H9 (cell line): Measurements from ENCODE around the gene TPD52L1. TPM values are rescaled to one million over a fixed set of nuclear protein-coding genes. Genes with fewer than 3 reads are reported as not detected.

Source experiments
- DNase-seq: peaks from one replicate; pipeline ENCODE4 v3.0.0-alpha.2; 2017
- H2AFZ ChIP-seq: one replicate; pipeline ENCODE4 v1.6.1; 2013; ENCODE audit warnings: mild to moderate bottlenecking, low read length, control low read depth, moderate library complexity
- H2AK5ac ChIP-seq: 2 replicates; pipeline ENCODE4 v1.6.1; 2013; ENCODE audit warnings: low read length, control low read depth, mixed read lengths; ENCODE audit not compliant: insufficient read length
- H2BK120ac ChIP-seq: one replicate; pipeline ENCODE4 v1.6.1; 2013; ENCODE audit warnings: low read depth, mild to moderate bottlenecking, low read length, control low read depth, inconsistent platforms; ENCODE audit not compliant: poor library complexity, severe bottlenecking
- H2BK12ac ChIP-seq: 2 replicates; pipeline ENCODE4 v1.6.1; 2013; ENCODE audit warnings: low read length, control low read depth, mixed read lengths, low read depth; ENCODE audit not compliant: insufficient read length
- H2BK15ac ChIP-seq: 2 replicates; pipeline ENCODE4 v1.6.1; 2013; ENCODE audit warnings: low read depth, low read length, control low read depth
- H2BK20ac ChIP-seq: one replicate; pipeline ENCODE4 v1.6.1; 2013; ENCODE audit warnings: low read depth, mild to moderate bottlenecking, low read length, control low read depth, inconsistent platforms; ENCODE audit not compliant: poor library complexity, severe bottlenecking
- H2BK5ac ChIP-seq: 2 replicates; pipeline ENCODE4 v1.6.1; 2013; ENCODE audit warnings: low read length, control low read depth, mixed read lengths; ENCODE audit not compliant: insufficient read length
- H3K14ac ChIP-seq: 2 replicates; pipeline ENCODE4 v1.6.1; 2013; ENCODE audit warnings: low read length, control low read depth; ENCODE audit not compliant: insufficient read depth
- H3K18ac ChIP-seq: 2 replicates; pipeline ENCODE4 v1.6.1; 2013; ENCODE audit warnings: low read depth, mild to moderate bottlenecking, mixed read lengths, low read length, control low read depth; ENCODE audit not compliant: insufficient read length
- H3K23ac ChIP-seq: 2 replicates; pipeline ENCODE4 v1.6.1; 2013; ENCODE audit warnings: low read length, control low read depth, mixed read lengths, low read depth; ENCODE audit not compliant: insufficient read length
- H3K23me2 ChIP-seq: 2 replicates; pipeline ENCODE4 v1.6.1; 2013; ENCODE audit warnings: low read depth, mild to moderate bottlenecking, mixed read lengths, low read length, control low read depth; ENCODE audit not compliant: insufficient read length, poor library complexity, severe bottlenecking
- H3K27ac ChIP-seq: 2 replicates; pipeline ENCODE4 v1.5.1; 2013; ENCODE audit warnings: low read length, control low read depth, mixed read lengths, low read depth; ENCODE audit not compliant: insufficient read length
- H3K27me3 ChIP-seq: 2 replicates; pipeline ENCODE4 v1.6.1; 2013; ENCODE audit warnings: low read length, control low read depth, inconsistent platforms; ENCODE audit not compliant: insufficient read depth
- H3K4ac ChIP-seq: 2 replicates; pipeline ENCODE4 v1.6.1; 2013; ENCODE audit warnings: low read depth, mild to moderate bottlenecking, control low read depth, inconsistent platforms, low read length, moderate library complexity
- H3K4me1 ChIP-seq: 2 replicates; pipeline ENCODE4 v1.6.1; 2013; ENCODE audit warnings: low read length, control low read depth, inconsistent platforms; ENCODE audit not compliant: insufficient read depth
- H3K4me2 ChIP-seq: 2 replicates; pipeline ENCODE4 v1.6.1; 2013; ENCODE audit warnings: low read length, control low read depth, mixed read lengths; ENCODE audit not compliant: insufficient read length, insufficient read depth
- H3K56ac ChIP-seq: 2 replicates; pipeline ENCODE4 v1.6.1; 2013; ENCODE audit warnings: low read depth, mild to moderate bottlenecking, mixed read lengths, low read length, control low read depth; ENCODE audit not compliant: insufficient read length
- H3K79me1 ChIP-seq: 2 replicates; pipeline ENCODE4 v1.6.1; 2013; ENCODE audit warnings: low read depth, mild to moderate bottlenecking, moderate library complexity, low read length, control low read depth, inconsistent platforms; ENCODE audit not compliant: insufficient read depth, poor library complexity, severe bottlenecking
- H3K79me2 ChIP-seq: 2 replicates; pipeline ENCODE4 v1.6.1; 2013; ENCODE audit warnings: low read length, control low read depth, inconsistent platforms; ENCODE audit not compliant: insufficient read depth
- H3K9ac ChIP-seq: 2 replicates; pipeline ENCODE4 v1.6.1; 2013; ENCODE audit warnings: low read length, control low read depth, mixed read lengths; ENCODE audit not compliant: insufficient read length; ENCODE audit errors: extremely low read depth
- H3K9me3 ChIP-seq: one replicate; pipeline ENCODE4 v1.6.1; 2013; ENCODE audit warnings: low read depth, low read length, inconsistent platforms; ENCODE audit not compliant: control insufficient read depth
- H3T11ph ChIP-seq: one replicate; pipeline ENCODE4 v1.6.1; 2013; ENCODE audit warnings: mild to moderate bottlenecking, low read length, control low read depth, inconsistent platforms
- H4K20me1 ChIP-seq: one replicate; pipeline ENCODE4 v1.6.1; 2013; ENCODE audit not compliant: control insufficient read depth, insufficient read length, insufficient read depth
- H4K5ac ChIP-seq: 2 replicates; pipeline ENCODE4 v1.6.1; 2013; ENCODE audit warnings: low read depth, mild to moderate bottlenecking, mixed read lengths, low read length, control low read depth; ENCODE audit not compliant: insufficient read length
- H4K8ac ChIP-seq: replicated peaks from 2 replicates; pipeline ENCODE4 v1.6.1; 2013; ENCODE audit warnings: low read length, control low read depth, mixed read lengths, low read depth; ENCODE audit not compliant: insufficient read length
- H4K91ac ChIP-seq: 2 replicates; pipeline ENCODE4 v1.6.1; 2013; ENCODE audit warnings: low read depth, mild to moderate bottlenecking, moderate library complexity, mixed read lengths, low read length, control low read depth; ENCODE audit not compliant: insufficient read length
- H3K27ac Mint-ChIP-seq, 3 experiments: 2 replicates in 2 of 3; 3 replicates in 1 of 3; pipeline ENCODE4 v1.8.0; 2020 to 2021; ENCODE audit warnings: mixed read lengths in 3 of 3, mild to moderate bottlenecking in 1 of 3, moderate library complexity in 1 of 3
- H3K27me3 Mint-ChIP-seq: 2 replicates; pipeline ENCODE4 v1.8.0; 2021; ENCODE audit warnings: low read depth, mild to moderate bottlenecking, moderate library complexity, mixed read lengths
- H3K36me3 Mint-ChIP-seq, 3 experiments: 2 replicates in 2 of 3; 3 replicates in 1 of 3; pipeline ENCODE4 v1.8.0; 2020 to 2021; ENCODE audit warnings: low read depth in 3 of 3, mixed read lengths in 3 of 3; ENCODE audit not compliant: insufficient read depth in 1 of 3
- H3K4me1 Mint-ChIP-seq, 2 experiments: 2 replicates each; pipeline ENCODE4 v1.8.0; 2020; ENCODE audit warnings: mixed read lengths in 2 of 2
- H3K4me3 Mint-ChIP-seq, 2 experiments: 2 replicates in 1 of 2; 3 replicates in 1 of 2; pipeline ENCODE4 v1.8.0; 2020 to 2021; ENCODE audit warnings: mild to moderate bottlenecking in 2 of 2, mixed read lengths in 2 of 2, moderate library complexity in 1 of 2
- H3K9me3 Mint-ChIP-seq, 2 experiments: 2 replicates in 1 of 2; 3 replicates in 1 of 2; pipeline ENCODE4 v1.8.0; 2020; ENCODE audit warnings: mild to moderate bottlenecking in 2 of 2, mixed read lengths in 2 of 2, moderate library complexity in 1 of 2
- WGBS: extraction: QIAGEN DNeasy Blood & Tissue Kit; methylation state at CpG from one replicate; pipeline ENCODE4 v1.1.7; 2013; ENCODE audit warnings: missing lambda C conversion rate, low lambda C conversion rate, mixed read lengths; ENCODE audit not compliant: insufficient read length; ENCODE audit errors: extremely low coverage; 5-methylcytosine and 5-hydroxymethylcytosine counted together
- total RNA-seq: library from RNA; stranded (reverse); gene quantifications from 2 replicates; pipeline ENCODE4 v1.2.1, GENCODE V29; 2021
- TF ChIP-seq, protein P1 (sequence below): fragments of 200-600 bp; sonication (generic); conservative IDR thresholded peaks from 3 replicates; pipeline ENCODE4 v1.8.0; 2021; ENCODE audit warnings: antibody characterized with exemption, mild to moderate bottlenecking

TPD52L1 gene
- total RNA-seq, 1 experiment from 2014 or later, result 6.6 TPM

DNA sequence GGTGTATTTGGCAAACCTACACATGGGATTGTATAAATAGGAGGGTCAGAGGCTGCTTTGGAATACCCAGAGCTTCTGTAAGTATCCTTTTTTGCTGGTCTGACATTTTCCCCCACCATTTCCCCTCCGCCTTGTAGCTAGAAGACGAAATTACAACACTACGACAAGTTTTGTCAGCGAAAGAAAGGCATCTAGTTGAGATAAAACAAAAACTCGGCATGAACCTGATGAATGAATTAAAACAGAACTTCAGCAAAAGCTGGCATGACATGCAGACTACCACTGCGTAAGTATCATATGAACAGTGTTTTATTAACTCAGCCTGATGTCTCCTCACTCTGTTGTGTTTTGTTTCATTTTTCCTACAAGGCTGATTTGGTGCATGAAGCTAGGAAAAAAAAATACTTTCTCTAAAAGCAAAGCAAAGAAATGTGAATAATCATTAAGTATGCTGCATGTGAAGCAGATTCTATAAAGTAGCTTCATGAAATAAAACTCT lies 75.5 kb downstream of the TPD52L1 start:
- Histone ChIP-seq H3K18ac (no peak overlapping the region), H3K9ac (no peak overlapping the region), H3T11ph (no peak overlapping the region), H2BK5ac (no peak overlapping the region), H2BK120ac (no peak overlapping the region), H3K4me2 (no peak overlapping the region), H3K79me2 (no peaks in the 10 kb centered on the region), H2AK5ac (no peak overlapping the region), H4K91ac (no peak overlapping the region), H3K79me1 (no peaks in the 10 kb centered on the region), H3K56ac (no peak overlapping the region), H2AFZ (no peak overlapping the region), H3K23ac (no peak overlapping the region), H3K14ac (no peak overlapping the region), H3K23me2 (no peaks in the 10 kb centered on the region), H3K4me1 (no peaks in the 10 kb centered on the region), H2BK15ac (no peak overlapping the region), H4K20me1 (no peaks in the 10 kb centered on the region), H3K27ac (no peak overlapping the region), H2BK12ac (no peak overlapping the region), H4K5ac (no peak overlapping the region), H3K27me3 (no peaks in the 10 kb centered on the region), H4K8ac (no peak overlapping the region), H2BK20ac (no peak overlapping the region), H3K9me3 (no peaks in the 10 kb centered on the region), H3K4ac (no peak overlapping the region)
- DNase-seq, result no peak
- no peak overlapping the region for H3K4me3 Mint-ChIP-seq
- no peaks in the 10 kb centered on the region for H3K27me3 Mint-ChIP-seq
- WGBS, result no CpG with 5 or more reads among the region's 6 CpGs
- no peaks in the 10 kb centered on the region for H3K9me3 Mint-ChIP-seq
- H3K36me3 Mint-ChIP-seq, result no peaks in the 10 kb centered on the region
- TF ChIP-seq, protein P1, sequence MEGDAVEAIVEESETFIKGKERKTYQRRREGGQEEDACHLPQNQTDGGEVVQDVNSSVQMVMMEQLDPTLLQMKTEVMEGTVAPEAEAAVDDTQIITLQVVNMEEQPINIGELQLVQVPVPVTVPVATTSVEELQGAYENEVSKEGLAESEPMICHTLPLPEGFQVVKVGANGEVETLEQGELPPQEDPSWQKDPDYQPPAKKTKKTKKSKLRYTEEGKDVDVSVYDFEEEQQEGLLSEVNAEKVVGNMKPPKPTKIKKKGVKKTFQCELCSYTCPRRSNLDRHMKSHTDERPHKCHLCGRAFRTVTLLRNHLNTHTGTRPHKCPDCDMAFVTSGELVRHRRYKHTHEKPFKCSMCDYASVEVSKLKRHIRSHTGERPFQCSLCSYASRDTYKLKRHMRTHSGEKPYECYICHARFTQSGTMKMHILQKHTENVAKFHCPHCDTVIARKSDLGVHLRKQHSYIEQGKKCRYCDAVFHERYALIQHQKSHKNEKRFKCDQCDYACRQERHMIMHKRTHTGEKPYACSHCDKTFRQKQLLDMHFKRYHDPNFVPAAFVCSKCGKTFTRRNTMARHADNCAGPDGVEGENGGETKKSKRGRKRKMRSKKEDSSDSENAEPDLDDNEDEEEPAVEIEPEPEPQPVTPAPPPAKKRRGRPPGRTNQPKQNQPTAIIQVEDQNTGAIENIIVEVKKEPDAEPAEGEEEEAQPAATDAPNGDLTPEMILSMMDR, result no peak
- no peak overlapping the region for H3K27ac Mint-ChIP-seq
- peaks cover 10 to 14% of the 10 kb centered on the region in 2 experiments; a peak in 3 of 4 replicates for H3K4me1 Mint-ChIP-seq
